HepG2 (cell line): ENCODE results near the gene SOX12. TPM values are rescaled to one million over a fixed set of nuclear protein-coding genes. Genes with fewer than 3 reads are reported as not detected.

Experiments used
- BRCA1 ChIP-seq: sonication (generic); formaldehyde crosslinking; IDR thresholded peaks from 2 replicates; pipeline ENCODE4 v1.4.0; 2020; ENCODE audit warnings: missing genetic modification reagents
- HNRNPH1 ChIP-seq: fragments of 200-400 bp; formaldehyde crosslinking; optimal IDR thresholded peaks from 2 replicates; pipeline ENCODE3; 2017; ENCODE audit warnings: mild to moderate bottlenecking, low read depth, low read length
- HNRNPK ChIP-seq: fragments of 200-400 bp; formaldehyde crosslinking; IDR thresholded peaks from 2 replicates; pipeline ENCODE4 v1.6.1; 2018; ENCODE audit warnings: low read length, low read depth, moderate library complexity, mild to moderate bottlenecking; ENCODE audit not compliant: poor library complexity, severe bottlenecking
- KMT2A ChIP-seq: sonication (generic); formaldehyde crosslinking; IDR thresholded peaks from 2 replicates; pipeline ENCODE4 v1.4.0; 2020; ENCODE audit warnings: missing genetic modification reagents
- SOX5 ChIP-seq: IDR thresholded peaks from 2 replicates; pipeline ENCODE4 v1.6.1; 2016; ENCODE audit warnings: borderline replicate concordance
- THYN1 ChIP-seq: sonication (generic); formaldehyde crosslinking; IDR thresholded peaks from 2 replicates; pipeline ENCODE4 v1.8.1; 2023; ENCODE audit warnings: low read depth, mild to moderate bottlenecking, moderate library complexity, missing genetic modification reagents, borderline replicate concordance
- ZMAT3 ChIP-seq: sonication (generic); formaldehyde crosslinking; conservative IDR thresholded peaks from 2 replicates; pipeline ENCODE4 v1.7.0; 2021; ENCODE audit warnings: missing genetic modification reagents
- ZNF143 ChIP-seq: sonication (generic); formaldehyde crosslinking; IDR thresholded peaks from 2 replicates; pipeline ENCODE4 v1.4.0; 2020; ENCODE audit warnings: missing genetic modification reagents
- ZNF530 ChIP-seq: sonication (generic); formaldehyde crosslinking; IDR thresholded peaks from 2 replicates; pipeline ENCODE4 v1.5.0; 2020; ENCODE audit warnings: low read depth, mild to moderate bottlenecking, missing genetic modification reagents
- polyA plus RNA-seq, 8 experiments: library from polyadenylated mRNA; depleted of rRNA in 3 of 8; stranded (reverse) in 7 of 8; unstranded in 1 of 8; fragments of >200 nt; fragmentation: Illumina TruSeq in 4 of 8; extraction: Trizol in 4 of 8; gene quantifications; 2 replicates each; pipeline versions ENCODE4 v1.2.1 to v1.2.3, GENCODE V29; 2011 to 2016; ENCODE audit warnings: low read depth in 4 of 8, missing spikeins in 1 of 8, mixed read lengths in 1 of 8; ENCODE audit not compliant: insufficient read depth in 1 of 8
- total RNA-seq, 5 experiments: library from RNA; depleted of rRNA; stranded (reverse); fragments of >200 nt; fragmentation: Illumina TruSeq; extraction: Trizol; gene quantifications; 2 replicates each; pipeline ENCODE4 v1.2.3, GENCODE V29; 2016; ENCODE audit warnings: low read depth in 1 of 5
- TF ChIP-seq, protein P1 (sequence below): sonication (generic); formaldehyde crosslinking; IDR thresholded peaks from 2 replicates; pipeline ENCODE4 v1.9.0; 2022; ENCODE audit warnings: low read depth, missing genetic modification reagents
- TF ChIP-seq, protein P2 (sequence below): sonication (generic); formaldehyde crosslinking; IDR thresholded peaks from 2 replicates; pipeline ENCODE4 v1.5.0; 2020; ENCODE audit warnings: mild to moderate bottlenecking, missing genetic modification reagents, moderate library complexity
- TF ChIP-seq, protein P3 (sequence below): sonication (generic); formaldehyde crosslinking; IDR thresholded peaks from 2 replicates; pipeline ENCODE4 v1.4.0; 2020; ENCODE audit warnings: missing genetic modification reagents
- TF ChIP-seq, protein P4 (sequence below): sonication (generic); formaldehyde crosslinking; IDR thresholded peaks from 2 replicates; pipeline ENCODE4 v1.5.0; 2020; ENCODE audit warnings: missing genetic modification reagents, mild to moderate bottlenecking, borderline replicate concordance
- TF ChIP-seq, protein P5 (sequence below): sonication (generic); formaldehyde crosslinking; IDR thresholded peaks from 2 replicates; pipeline ENCODE4 v1.4.0; 2020; ENCODE audit warnings: missing genetic modification reagents, borderline replicate concordance
- TF ChIP-seq, protein P6 (sequence below): sonication (generic); formaldehyde crosslinking; IDR thresholded peaks from 2 replicates; pipeline ENCODE4 v1.4.0; 2020; ENCODE audit warnings: missing genetic modification reagents, borderline replicate concordance
- TF ChIP-seq, protein P7 (sequence below): sonication (generic); formaldehyde crosslinking; IDR thresholded peaks from 2 replicates; pipeline ENCODE4 v1.5.1; 2020; ENCODE audit warnings: missing genetic modification reagents, mild to moderate bottlenecking, borderline replicate concordance

SOX12 gene
- total and polyA plus RNA-seq, 2 of the 13 experiments (the other 11 are each of a cell fraction or from before 2014, with no cell fraction given), result 10.0 to 18.7 TPM

DNA sequence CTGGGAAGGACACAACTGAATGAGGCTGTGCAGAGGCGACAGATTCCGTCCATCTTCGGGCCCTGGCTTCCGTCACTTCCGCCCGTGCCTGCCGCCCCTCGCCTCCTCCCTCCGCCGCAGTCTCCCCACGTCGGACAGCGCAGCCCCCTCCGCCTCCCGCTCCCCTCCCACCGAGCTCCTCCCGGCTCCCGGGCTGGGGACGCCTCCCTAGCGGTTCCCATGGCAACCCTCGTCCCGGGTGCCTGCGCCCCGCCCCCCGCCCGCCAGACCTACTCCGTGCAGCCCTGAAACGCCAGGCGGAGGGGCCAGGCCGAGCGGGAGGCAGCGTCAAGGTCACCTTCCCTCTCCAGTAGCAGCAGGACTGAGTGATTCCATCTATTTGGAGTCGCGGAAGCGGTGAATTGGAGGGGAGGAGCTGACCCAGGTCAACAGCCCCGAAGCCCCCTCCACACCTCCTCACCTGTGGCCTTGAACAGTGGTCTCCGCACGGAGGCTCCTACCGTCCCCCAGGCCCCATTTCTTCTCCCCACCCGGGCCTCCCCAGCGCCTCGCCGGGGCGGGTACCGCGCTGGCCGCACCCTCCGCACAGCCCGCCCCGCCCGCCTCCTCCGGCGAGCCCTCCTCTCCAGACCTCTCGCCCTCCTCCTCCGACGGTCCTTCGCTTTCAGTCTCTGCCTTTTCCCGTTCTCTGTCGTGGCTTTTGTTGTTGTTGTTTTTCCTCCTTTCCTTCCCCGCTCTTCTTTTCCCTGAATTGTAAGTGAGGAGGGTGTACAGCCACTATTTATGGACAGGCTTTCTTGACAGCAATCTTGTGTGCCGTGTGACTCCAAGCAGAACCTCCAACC is 22.5 kb downstream of the SOX12 start (continued):
- TF ChIP-seq, protein P1, sequence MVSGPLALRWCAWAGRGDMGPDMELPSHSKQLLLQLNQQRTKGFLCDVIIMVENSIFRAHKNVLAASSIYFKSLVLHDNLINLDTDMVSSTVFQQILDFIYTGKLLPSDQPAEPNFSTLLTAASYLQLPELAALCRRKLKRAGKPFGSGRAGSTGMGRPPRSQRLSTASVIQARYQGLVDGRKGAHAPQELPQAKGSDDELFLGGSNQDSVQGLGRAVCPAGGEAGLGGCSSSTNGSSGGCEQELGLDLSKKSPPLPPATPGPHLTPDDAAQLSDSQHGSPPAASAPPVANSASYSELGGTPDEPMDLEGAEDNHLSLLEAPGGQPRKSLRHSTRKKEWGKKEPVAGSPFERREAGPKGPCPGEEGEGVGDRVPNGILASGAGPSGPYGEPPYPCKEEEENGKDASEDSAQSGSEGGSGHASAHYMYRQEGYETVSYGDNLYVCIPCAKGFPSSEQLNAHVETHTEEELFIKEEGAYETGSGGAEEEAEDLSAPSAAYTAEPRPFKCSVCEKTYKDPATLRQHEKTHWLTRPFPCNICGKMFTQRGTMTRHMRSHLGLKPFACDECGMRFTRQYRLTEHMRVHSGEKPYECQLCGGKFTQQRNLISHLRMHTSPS (CRISPR knock-in tag), result peak; percentile 87
- TF ChIP-seq ZMAT3 (peak; percentile 23; the same call in 1 of the 2 replicates), BRCA1 (peak; percentile 94; the same call in 1 of the 2 replicates), ZNF530 (CRISPR knock-in tag) (no peak), KMT2A (CRISPR knock-in tag) (peak; percentile 85), SOX5 (CRISPR knock-in tag) (peak; percentile 84; the same call in 1 of the 2 replicates), ZNF143 (CRISPR knock-in tag) (peak; percentile 62), HNRNPH1 (peak; percentile 87), HNRNPK (peak; percentile 92), THYN1 (CRISPR knock-in tag) (0 out of 2 replicates have a peak, but pooled peaks have one; percentile 98)
- TF ChIP-seq, protein P2, sequence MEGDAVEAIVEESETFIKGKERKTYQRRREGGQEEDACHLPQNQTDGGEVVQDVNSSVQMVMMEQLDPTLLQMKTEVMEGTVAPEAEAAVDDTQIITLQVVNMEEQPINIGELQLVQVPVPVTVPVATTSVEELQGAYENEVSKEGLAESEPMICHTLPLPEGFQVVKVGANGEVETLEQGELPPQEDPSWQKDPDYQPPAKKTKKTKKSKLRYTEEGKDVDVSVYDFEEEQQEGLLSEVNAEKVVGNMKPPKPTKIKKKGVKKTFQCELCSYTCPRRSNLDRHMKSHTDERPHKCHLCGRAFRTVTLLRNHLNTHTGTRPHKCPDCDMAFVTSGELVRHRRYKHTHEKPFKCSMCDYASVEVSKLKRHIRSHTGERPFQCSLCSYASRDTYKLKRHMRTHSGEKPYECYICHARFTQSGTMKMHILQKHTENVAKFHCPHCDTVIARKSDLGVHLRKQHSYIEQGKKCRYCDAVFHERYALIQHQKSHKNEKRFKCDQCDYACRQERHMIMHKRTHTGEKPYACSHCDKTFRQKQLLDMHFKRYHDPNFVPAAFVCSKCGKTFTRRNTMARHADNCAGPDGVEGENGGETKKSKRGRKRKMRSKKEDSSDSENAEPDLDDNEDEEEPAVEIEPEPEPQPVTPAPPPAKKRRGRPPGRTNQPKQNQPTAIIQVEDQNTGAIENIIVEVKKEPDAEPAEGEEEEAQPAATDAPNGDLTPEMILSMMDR, result peak; percentile 27
- TF ChIP-seq, protein P3, sequence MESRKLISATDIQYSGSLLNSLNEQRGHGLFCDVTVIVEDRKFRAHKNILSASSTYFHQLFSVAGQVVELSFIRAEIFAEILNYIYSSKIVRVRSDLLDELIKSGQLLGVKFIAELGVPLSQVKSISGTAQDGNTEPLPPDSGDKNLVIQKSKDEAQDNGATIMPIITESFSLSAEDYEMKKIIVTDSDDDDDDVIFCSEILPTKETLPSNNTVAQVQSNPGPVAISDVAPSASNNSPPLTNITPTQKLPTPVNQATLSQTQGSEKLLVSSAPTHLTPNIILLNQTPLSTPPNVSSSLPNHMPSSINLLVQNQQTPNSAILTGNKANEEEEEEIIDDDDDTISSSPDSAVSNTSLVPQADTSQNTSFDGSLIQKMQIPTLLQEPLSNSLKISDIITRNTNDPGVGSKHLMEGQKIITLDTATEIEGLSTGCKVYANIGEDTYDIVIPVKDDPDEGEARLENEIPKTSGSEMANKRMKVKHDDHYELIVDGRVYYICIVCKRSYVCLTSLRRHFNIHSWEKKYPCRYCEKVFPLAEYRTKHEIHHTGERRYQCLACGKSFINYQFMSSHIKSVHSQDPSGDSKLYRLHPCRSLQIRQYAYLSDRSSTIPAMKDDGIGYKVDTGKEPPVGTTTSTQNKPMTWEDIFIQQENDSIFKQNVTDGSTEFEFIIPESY (CRISPR knock-in tag), result peak; percentile 73
- TF ChIP-seq, protein P4, sequence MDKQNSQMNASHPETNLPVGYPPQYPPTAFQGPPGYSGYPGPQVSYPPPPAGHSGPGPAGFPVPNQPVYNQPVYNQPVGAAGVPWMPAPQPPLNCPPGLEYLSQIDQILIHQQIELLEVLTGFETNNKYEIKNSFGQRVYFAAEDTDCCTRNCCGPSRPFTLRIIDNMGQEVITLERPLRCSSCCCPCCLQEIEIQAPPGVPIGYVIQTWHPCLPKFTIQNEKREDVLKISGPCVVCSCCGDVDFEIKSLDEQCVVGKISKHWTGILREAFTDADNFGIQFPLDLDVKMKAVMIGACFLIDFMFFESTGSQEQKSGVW, result no peak
- TF ChIP-seq, protein P5, sequence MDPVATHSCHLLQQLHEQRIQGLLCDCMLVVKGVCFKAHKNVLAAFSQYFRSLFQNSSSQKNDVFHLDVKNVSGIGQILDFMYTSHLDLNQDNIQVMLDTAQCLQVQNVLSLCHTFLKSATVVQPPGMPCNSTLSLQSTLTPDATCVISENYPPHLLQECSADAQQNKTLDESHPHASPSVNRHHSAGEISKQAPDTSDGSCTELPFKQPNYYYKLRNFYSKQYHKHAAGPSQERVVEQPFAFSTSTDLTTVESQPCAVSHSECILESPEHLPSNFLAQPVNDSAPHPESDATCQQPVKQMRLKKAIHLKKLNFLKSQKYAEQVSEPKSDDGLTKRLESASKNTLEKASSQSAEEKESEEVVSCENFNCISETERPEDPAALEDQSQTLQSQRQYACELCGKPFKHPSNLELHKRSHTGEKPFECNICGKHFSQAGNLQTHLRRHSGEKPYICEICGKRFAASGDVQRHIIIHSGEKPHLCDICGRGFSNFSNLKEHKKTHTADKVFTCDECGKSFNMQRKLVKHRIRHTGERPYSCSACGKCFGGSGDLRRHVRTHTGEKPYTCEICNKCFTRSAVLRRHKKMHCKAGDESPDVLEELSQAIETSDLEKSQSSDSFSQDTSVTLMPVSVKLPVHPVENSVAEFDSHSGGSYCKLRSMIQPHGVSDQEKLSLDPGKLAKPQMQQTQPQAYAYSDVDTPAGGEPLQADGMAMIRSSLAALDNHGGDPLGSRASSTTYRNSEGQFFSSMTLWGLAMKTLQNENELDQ (CRISPR knock-in tag), result no peak
- TF ChIP-seq, protein P6, sequence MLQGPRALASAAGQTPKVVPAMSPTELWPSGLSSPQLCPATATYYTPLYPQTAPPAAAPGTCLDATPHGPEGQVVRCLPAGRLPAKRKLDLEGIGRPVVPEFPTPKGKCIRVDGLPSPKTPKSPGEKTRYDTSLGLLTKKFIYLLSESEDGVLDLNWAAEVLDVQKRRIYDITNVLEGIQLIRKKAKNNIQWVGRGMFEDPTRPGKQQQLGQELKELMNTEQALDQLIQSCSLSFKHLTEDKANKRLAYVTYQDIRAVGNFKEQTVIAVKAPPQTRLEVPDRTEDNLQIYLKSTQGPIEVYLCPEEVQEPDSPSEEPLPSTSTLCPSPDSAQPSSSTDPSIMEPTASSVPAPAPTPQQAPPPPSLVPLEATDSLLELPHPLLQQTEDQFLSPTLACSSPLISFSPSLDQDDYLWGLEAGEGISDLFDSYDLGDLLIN (CRISPR knock-in tag), result peak; percentile 86; the same call in 1 of the 2 replicates
- TF ChIP-seq, protein P7, sequence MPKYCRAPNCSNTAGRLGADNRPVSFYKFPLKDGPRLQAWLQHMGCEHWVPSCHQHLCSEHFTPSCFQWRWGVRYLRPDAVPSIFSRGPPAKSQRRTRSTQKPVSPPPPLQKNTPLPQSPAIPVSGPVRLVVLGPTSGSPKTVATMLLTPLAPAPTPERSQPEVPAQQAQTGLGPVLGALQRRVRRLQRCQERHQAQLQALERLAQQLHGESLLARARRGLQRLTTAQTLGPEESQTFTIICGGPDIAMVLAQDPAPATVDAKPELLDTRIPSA, result peak; percentile 95; the same call in 1 of the 2 replicates
